GM12878 (cell line): Measurements from ENCODE around the gene CARS2. TPM values are rescaled to one million over a fixed set of nuclear protein-coding genes. Genes with fewer than 3 reads are reported as not detected.

Experiments used
- ATAC-seq: fragments of 200-7000 bp; cut with Tn5 transposase; 3 replicates; pipeline ENCODE4 v1.9.1; 2020; ENCODE audit warnings: mild to moderate bottlenecking, moderate library complexity
- BruUV-seq: library from RNA; stranded (reverse); fragments of 400-500 nt; replicated peaks from 2 replicates; lab custom pipeline; 2021; lab: Mats Ljungman, UMichigan
- CTCF ChIA-PET: fragments of 300-600 bp; sonication (Branson Sonifier 250); formaldehyde crosslinking; extraction: SDS; loops from one replicate; lab custom pipeline; 2021; ENCODE audit warnings: inconsistent platforms; lab: Yijun Ruan, JAX
- POLR2A ChIA-PET: fragments of 350-600 bp; formaldehyde crosslinking; extraction: SDS; loops from one replicate; lab custom pipeline; 2021; ENCODE audit warnings: inconsistent platforms; lab: Charles Lee
- RAD21 ChIA-PET: fragments of 300-600 bp; sonication (Branson Sonifier 250); formaldehyde crosslinking; loops from one replicate; lab custom pipeline; 2023; ENCODE audit warnings: antibody characterized with exemption; ENCODE audit not compliant: unreplicated experiment; lab: Charles Lee
- SMC1A ChIA-PET: fragments of 300-600 bp; sonication (Branson Sonifier 250); formaldehyde crosslinking; loops from one replicate; lab custom pipeline; 2023; ENCODE audit not compliant: unreplicated experiment, uncharacterized antibody; lab: Charles Lee
- DNase-seq: peaks from one replicate; pipeline ENCODE4 v3.0.0-alpha.2; 2011; ENCODE audit warnings: low read depth, low spot score
- FAIRE-seq: peaks from 3 replicates; lab custom pipeline; 2011; peaks lifted over from hg19 to GRCh38; lab: Jason Lieb, UNC
- H2AFZ ChIP-seq: 2 replicates; pipeline ENCODE4 v1.6.0; 2011; ENCODE audit warnings: low read depth, low read length, control low read depth; ENCODE audit not compliant: control insufficient read depth
- H3K27ac ChIP-seq: 2 replicates; pipeline ENCODE4 v1.5.1; 2011; ENCODE audit warnings: control low read depth; ENCODE audit not compliant: control insufficient read depth, insufficient read depth
- H3K27me3 ChIP-seq, 2 experiments: replicated peaks in 1 of 2; 2 replicates each; pipeline versions ENCODE4 v1.6.0 to v1.6.1; 2011; ENCODE audit warnings: low read length in 1 of 2; ENCODE audit not compliant: control insufficient read depth in 2 of 2, insufficient read depth in 2 of 2
- H3K36me3 ChIP-seq, 2 experiments: 2 replicates each; pipeline ENCODE4 v1.5.1; 2011; ENCODE audit warnings: low read length in 1 of 2; ENCODE audit not compliant: control insufficient read depth in 2 of 2, insufficient read depth in 2 of 2
- H3K4me1 ChIP-seq: 2 replicates; pipeline ENCODE4 v1.6.1; 2011; ENCODE audit warnings: mild to moderate bottlenecking, low read length, moderate library complexity, mixed read lengths; ENCODE audit not compliant: control insufficient read depth, insufficient read depth
- H3K4me2 ChIP-seq: 2 replicates; pipeline ENCODE4 v1.6.0; 2011; ENCODE audit warnings: control low read depth; ENCODE audit not compliant: control insufficient read depth, insufficient read depth
- H3K4me3 ChIP-seq: fragments of 200-600 bp; sonication (generic); 2 replicates; pipeline ENCODE4 v1.5.1; 2016
- H3K79me2 ChIP-seq: 2 replicates; pipeline ENCODE4 v1.6.0; 2011; ENCODE audit warnings: low read length; ENCODE audit not compliant: control insufficient read depth, insufficient read depth
- H3K9ac ChIP-seq: 2 replicates; pipeline ENCODE4 v1.8.0; 2011; ENCODE audit warnings: low read length, control low read depth, mixed read lengths; ENCODE audit not compliant: control insufficient read depth, insufficient read depth
- H3K9me3 ChIP-seq: replicated peaks from 3 replicates; pipeline ENCODE4 v1.5.1; 2011; ENCODE audit warnings: mild to moderate bottlenecking, low read length; ENCODE audit not compliant: control insufficient read depth, insufficient read depth
- H4K20me1 ChIP-seq: 2 replicates; pipeline ENCODE4 v1.6.0; 2011; ENCODE audit not compliant: control insufficient read depth, insufficient read depth
- ATF7 ChIP-seq: fragments of 450-650 bp; IDR thresholded peaks from 2 replicates; pipeline ENCODE4 v1.6.1; 2016; ENCODE audit warnings: low read depth, mild to moderate bottlenecking
- DPF2 ChIP-seq: fragments of 450-650 bp; IDR thresholded peaks from 2 replicates; pipeline ENCODE4 v1.6.1; 2017; ENCODE audit warnings: mild to moderate bottlenecking
- MYC ChIP-seq: IDR thresholded peaks from 2 replicates; pipeline ENCODE4 v1.6.1; 2011; ENCODE audit warnings: mild to moderate bottlenecking, low read length, moderate library complexity, inconsistent platforms; ENCODE audit not compliant: insufficient read depth, insufficient replicate concordance, insufficient read length, severe bottlenecking
- NFYA ChIP-seq: IDR thresholded peaks from 2 replicates; pipeline ENCODE4 v1.6.1; 2011; ENCODE audit warnings: low read depth, mild to moderate bottlenecking, low read length, improper control_type of control experiment, borderline replicate concordance
- POLR2A ChIP-seq: IDR thresholded peaks from 2 replicates; pipeline ENCODE4 v1.6.1; 2011; ENCODE audit warnings: low read depth, mild to moderate bottlenecking, low read length
- SIX5 ChIP-seq: IDR thresholded peaks from 2 replicates; pipeline ENCODE4 v1.6.1; 2011; ENCODE audit warnings: mild to moderate bottlenecking, low read depth, low read length, moderate library complexity; ENCODE audit not compliant: severe bottlenecking
- YY1 ChIP-seq: IDR thresholded peaks from 2 replicates; pipeline ENCODE4 v1.6.1; 2011; ENCODE audit warnings: low read depth, mild to moderate bottlenecking, low read length
- WGBS: methylation state at CpG from one replicate; pipeline ENCODE4 v1.1.6; 2016; ENCODE audit warnings: low lambda C conversion rate; ENCODE audit not compliant: insufficient replicate concordance, insufficient coverage; ENCODE audit errors: missing lambda C conversion rate; 5-methylcytosine and 5-hydroxymethylcytosine counted together
- in situ Hi-C: fragments of 300-500 bp; cut with MboI; formaldehyde crosslinking; loops from 9 replicates; pipeline ENCODE4 v1.14.3; 2018; ENCODE audit warnings: mixed read lengths
- intact Hi-C: fragments of 100-400 bp; cut with micrococcal nuclease; formaldehyde crosslinking; loops from one replicate; pipeline ENCODE4 v1.14.2; 2022; ENCODE audit not compliant: unreplicated experiment
- polyA plus RNA-seq, 11 experiments: library from polyadenylated mRNA; depleted of rRNA in 4 of 11; unstranded in 6 of 11; stranded (reverse) in 5 of 11; fragments of >200 nt; fragmentation: Nextera tagmentation in 4 of 11; fragmentation: Illumina TruSeq in 1 of 11; extraction: Ambion mirVana in 4 of 11; extraction: Trizol in 1 of 11; gene quantifications; 1 replicate in 1 of 11; 2 replicates in 10 of 11; pipeline versions ENCODE4 v1.2.1 to v1.2.3, GENCODE V29; 2011 to 2016; ENCODE audit warnings: inconsistent platforms in 2 of 11, missing spikeins in 2 of 11, low read depth in 1 of 11
- total RNA-seq, 4 experiments: library from RNA; depleted of rRNA in 3 of 4; stranded (reverse); fragments of >200 nt in 3 of 4; fragmentation: Illumina TruSeq in 1 of 4; extraction: Trizol in 1 of 4; gene quantifications; 2 replicates each; pipeline versions ENCODE4 v1.2.1 to v1.2.3, GENCODE V29; 2013 to 2021
- TF ChIP-seq, protein P1 (sequence below): IDR thresholded peaks from 2 replicates; pipeline ENCODE4 v1.6.1; 2012; ENCODE audit warnings: low read length, inconsistent platforms
- TF ChIP-seq, protein P2 (sequence below): fragments of 450-650 bp; IDR thresholded peaks from 2 replicates; pipeline ENCODE4 v1.6.1; 2017; ENCODE audit warnings: antibody characterized with exemption, mild to moderate bottlenecking, moderate library complexity
- TF ChIP-seq, protein P3 (sequence below): fragments of 150-350 bp; IDR thresholded peaks from 2 replicates; pipeline ENCODE4 v1.6.1; 2014; ENCODE audit warnings: mild to moderate bottlenecking, low read depth, low read length

The CARS2 gene
- total and polyA plus RNA-seq, 10 of the 15 experiments (the other 5 are each of a cell fraction or from before 2014, with no cell fraction given): 4.2 to 101 (median 61.5) TPM

DNA sequence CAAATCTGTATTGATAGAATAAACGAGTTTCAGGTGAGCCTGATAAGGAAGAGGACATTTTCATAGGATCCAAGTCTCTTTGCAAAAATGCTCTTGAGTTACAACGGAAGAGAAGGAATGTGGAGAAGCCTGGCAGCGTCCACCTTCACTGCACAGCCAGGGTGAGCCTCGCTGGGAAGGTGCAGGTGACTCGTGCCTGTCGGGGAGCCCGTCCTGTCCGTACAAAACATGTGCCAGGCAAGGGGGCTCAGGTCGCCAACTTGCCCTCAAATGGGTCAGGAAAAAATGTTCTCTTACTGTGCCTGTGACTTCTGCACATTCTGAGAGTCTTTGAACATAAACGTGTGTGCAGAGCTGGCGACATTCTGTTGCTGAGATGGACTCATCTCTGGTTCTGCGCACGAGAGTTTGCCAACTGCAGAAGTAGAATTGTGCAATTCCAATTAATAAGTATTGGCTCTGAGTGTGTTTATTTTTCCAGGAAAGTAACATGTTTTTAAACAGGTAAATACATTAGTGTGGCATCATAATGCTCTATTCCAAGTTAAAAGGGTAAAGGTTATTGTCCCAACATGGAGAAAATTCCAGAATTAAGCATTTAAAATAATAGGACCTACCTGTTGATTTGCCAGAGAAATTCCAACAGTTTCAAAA, 62.0 kb downstream of the CARS2 start (continued):
- TF ChIP-seq POLR2A: peak; percentile 50

DNA sequence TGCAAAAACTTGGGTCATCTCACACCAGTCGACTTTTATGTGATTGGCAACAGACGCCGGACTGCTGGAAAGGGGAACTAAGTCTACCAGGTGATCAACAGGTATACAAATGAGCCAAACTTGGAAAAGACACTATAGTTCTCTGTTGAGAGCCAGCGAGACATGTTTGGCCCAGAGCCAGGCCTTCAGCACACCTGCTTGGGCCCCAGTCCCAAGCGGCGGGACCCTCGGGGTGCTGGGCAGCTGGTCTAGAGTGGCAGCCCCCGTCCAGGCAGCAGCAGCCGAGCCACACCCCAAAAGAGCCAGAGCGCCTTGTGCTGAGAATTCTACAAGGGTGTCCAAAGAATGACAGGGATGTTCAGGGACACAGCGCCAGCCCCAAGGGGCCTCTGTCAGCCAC, 62.6 kb downstream of the CARS2 start:
- 76% methylated on average over 11 of the region's 11 CpGs for WGBS
- RAD21 ChIA-PET: no interaction called here
- ATAC-seq (no peak), FAIRE-seq (no peak), DNase-seq (no peak)
- SMC1A ChIA-PET: interaction anchor here (1.9 kb wide), 1 partner anchor 173 kb away, joined by 7 read pairs; no protein-coding TSS in a partner anchor
- POLR2A ChIA-PET: no interaction called here
- intact Hi-C loops: no loop called here
- in situ Hi-C loops: no loop called here
- no peaks in the 10 kb centered on the region for H3K79me2 ChIP-seq
- no peak overlapping the region for H3K4me2 ChIP-seq
- 0 out of 2 replicates have a peak, but pooled peaks cover 3% of the 10 kb centered on the region for H3K4me1 ChIP-seq
- H2AFZ ChIP-seq: no peak overlapping the region
- peaks cover 20 to 23% of the 10 kb centered on the region in 2 experiments for H3K36me3 ChIP-seq
- no peak overlapping the region for H3K4me3 ChIP-seq
- no peak for TF ChIP-seq ATF7
- TF ChIP-seq MYC: no peak
- no peak for TF ChIP-seq SIX5
- TF ChIP-seq NFYA: no peak
- TF ChIP-seq YY1: no peak
- TF ChIP-seq, protein P1, sequence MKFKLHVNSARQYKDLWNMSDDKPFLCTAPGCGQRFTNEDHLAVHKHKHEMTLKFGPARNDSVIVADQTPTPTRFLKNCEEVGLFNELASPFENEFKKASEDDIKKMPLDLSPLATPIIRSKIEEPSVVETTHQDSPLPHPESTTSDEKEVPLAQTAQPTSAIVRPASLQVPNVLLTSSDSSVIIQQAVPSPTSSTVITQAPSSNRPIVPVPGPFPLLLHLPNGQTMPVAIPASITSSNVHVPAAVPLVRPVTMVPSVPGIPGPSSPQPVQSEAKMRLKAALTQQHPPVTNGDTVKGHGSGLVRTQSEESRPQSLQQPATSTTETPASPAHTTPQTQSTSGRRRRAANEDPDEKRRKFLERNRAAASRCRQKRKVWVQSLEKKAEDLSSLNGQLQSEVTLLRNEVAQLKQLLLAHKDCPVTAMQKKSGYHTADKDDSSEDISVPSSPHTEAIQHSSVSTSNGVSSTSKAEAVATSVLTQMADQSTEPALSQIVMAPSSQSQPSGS: no peak
- no peak for TF ChIP-seq DPF2
- TF ChIP-seq, protein P2, sequence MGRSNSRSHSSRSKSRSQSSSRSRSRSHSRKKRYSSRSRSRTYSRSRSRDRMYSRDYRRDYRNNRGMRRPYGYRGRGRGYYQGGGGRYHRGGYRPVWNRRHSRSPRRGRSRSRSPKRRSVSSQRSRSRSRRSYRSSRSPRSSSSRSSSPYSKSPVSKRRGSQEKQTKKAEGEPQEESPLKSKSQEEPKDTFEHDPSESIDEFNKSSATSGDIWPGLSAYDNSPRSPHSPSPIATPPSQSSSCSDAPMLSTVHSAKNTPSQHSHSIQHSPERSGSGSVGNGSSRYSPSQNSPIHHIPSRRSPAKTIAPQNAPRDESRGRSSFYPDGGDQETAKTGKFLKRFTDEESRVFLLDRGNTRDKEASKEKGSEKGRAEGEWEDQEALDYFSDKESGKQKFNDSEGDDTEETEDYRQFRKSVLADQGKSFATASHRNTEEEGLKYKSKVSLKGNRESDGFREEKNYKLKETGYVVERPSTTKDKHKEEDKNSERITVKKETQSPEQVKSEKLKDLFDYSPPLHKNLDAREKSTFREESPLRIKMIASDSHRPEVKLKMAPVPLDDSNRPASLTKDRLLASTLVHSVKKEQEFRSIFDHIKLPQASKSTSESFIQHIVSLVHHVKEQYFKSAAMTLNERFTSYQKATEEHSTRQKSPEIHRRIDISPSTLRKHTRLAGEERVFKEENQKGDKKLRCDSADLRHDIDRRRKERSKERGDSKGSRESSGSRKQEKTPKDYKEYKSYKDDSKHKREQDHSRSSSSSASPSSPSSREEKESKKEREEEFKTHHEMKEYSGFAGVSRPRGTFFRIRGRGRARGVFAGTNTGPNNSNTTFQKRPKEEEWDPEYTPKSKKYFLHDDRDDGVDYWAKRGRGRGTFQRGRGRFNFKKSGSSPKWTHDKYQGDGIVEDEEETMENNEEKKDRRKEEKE: no peak
- TF ChIP-seq, protein P3, sequence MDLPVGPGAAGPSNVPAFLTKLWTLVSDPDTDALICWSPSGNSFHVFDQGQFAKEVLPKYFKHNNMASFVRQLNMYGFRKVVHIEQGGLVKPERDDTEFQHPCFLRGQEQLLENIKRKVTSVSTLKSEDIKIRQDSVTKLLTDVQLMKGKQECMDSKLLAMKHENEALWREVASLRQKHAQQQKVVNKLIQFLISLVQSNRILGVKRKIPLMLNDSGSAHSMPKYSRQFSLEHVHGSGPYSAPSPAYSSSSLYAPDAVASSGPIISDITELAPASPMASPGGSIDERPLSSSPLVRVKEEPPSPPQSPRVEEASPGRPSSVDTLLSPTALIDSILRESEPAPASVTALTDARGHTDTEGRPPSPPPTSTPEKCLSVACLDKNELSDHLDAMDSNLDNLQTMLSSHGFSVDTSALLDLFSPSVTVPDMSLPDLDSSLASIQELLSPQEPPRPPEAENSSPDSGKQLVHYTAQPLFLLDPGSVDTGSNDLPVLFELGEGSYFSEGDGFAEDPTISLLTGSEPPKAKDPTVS: no peak
- no peaks in the 10 kb centered on the region for H3K9me3 ChIP-seq
- no peaks in the 10 kb centered on the region for H4K20me1 ChIP-seq
- H3K27me3 ChIP-seq: no peaks in the 10 kb centered on the region
- no peak overlapping the region for H3K27ac ChIP-seq
- CTCF ChIA-PET: interaction anchor here (0.8 to 1.9 kb wide), 3 partner anchors 8 to 46 kb away, joined by 3 to 4 read pairs (median 3); no protein-coding TSS in a partner anchor
- no TSS peak for BruUV-seq
- no peak overlapping the region for H3K9ac ChIP-seq
